Measurements from ENCODE around the gene ALDH4A1. TPM values are rescaled to one million over a fixed set of nuclear protein-coding genes. Genes with fewer than 3 reads are reported as not detected.

The ALDH4A1 gene
- total and polyA plus RNA-seq, 4 donors: 13.7 to 31.2 (median 23.5) TPM

- H3K4me1 ChIP-seq (ENCODE audit: control insufficient read depth, insufficient read depth, low read length): peaks cover 95% of the 10 kb centered on the region
- H3K27ac ChIP-seq (ENCODE audit: low read depth, low read length): peak overlapping the region; percentile 0
- no peaks in the 10 kb centered on the region for H3K9me3 ChIP-seq (ENCODE audit: control insufficient read depth, insufficient read depth, low read length)
- H3K4me3 ChIP-seq (ENCODE audit: low read depth, low read length): no peak overlapping the region
- WGBS (ENCODE audit: insufficient coverage): 62% methylated on average over 14 of the region's 15 CpGs
- H3K36me3 ChIP-seq (ENCODE audit: control insufficient read depth, insufficient read depth, low read length): peaks cover 7% of the 10 kb centered on the region
- DNase-seq (ENCODE audit: low read depth in 4 of 6, low spot score in 6 of 6): no peak
- no peaks in the 10 kb centered on the region for H3K27me3 ChIP-seq (ENCODE audit: control insufficient read depth, insufficient read depth, low read length)
Observed at GRCh38 chr1:18946550-18947381, 44.4 kb upstream of the ALDH4A1 start.

GRCh38 chr1:18945401-18945849, 43.1 kb upstream of the ALDH4A1 start:
- H3K36me3 ChIP-seq (ENCODE audit: control insufficient read depth, insufficient read depth, low read length): peaks cover 7% of the 10 kb centered on the region
- H3K4me3 ChIP-seq (ENCODE audit: low read depth, low read length): no peak overlapping the region
- no peaks in the 10 kb centered on the region for H3K27me3 ChIP-seq (ENCODE audit: control insufficient read depth, insufficient read depth, low read length)
- H3K9me3 ChIP-seq (ENCODE audit: control insufficient read depth, insufficient read depth, low read length): no peaks in the 10 kb centered on the region
- DNase-seq (ENCODE audit: low read depth in 4 of 6, low spot score in 6 of 6): peak in 5 of 6 donors; percentile 67 to 94 (median 79)
- peaks cover 95% of the 10 kb centered on the region for H3K4me1 ChIP-seq (ENCODE audit: control insufficient read depth, insufficient read depth, low read length)
- H3K27ac ChIP-seq (ENCODE audit: low read depth, low read length): peak overlapping the region; percentile 82
- WGBS (ENCODE audit: insufficient coverage): 27% methylated on average over 14 of the region's 14 CpGs

- Histone ChIP-seq H3K4me1 (ENCODE audit: control insufficient read depth, insufficient read depth, low read length) (peaks cover 95% of the 10 kb centered on the region), H3K27ac (ENCODE audit: low read depth, low read length) (peak overlapping the region; percentile 82), H3K27me3 (ENCODE audit: control insufficient read depth, insufficient read depth, low read length) (no peaks in the 10 kb centered on the region), H3K9me3 (ENCODE audit: control insufficient read depth, insufficient read depth, low read length) (no peaks in the 10 kb centered on the region), H3K4me3 (ENCODE audit: low read depth, low read length) (no peak overlapping the region), H3K36me3 (ENCODE audit: control insufficient read depth, insufficient read depth, low read length) (peaks cover 7% of the 10 kb centered on the region)
- DNase-seq (ENCODE audit: low read depth in 4 of 6, low spot score in 6 of 6): no peak
- 76% methylated on average over 2 of the region's 2 CpGs for WGBS (ENCODE audit: insufficient coverage)
Observed at GRCh38 chr1:18944810-18945209, 42.5 kb upstream of the ALDH4A1 start.

- DNase-seq (ENCODE audit: low read depth in 4 of 6, low spot score in 6 of 6): no peak
- WGBS (ENCODE audit: insufficient coverage): 96% methylated on average over 3 of the region's 9 CpGs
- H3K27me3 ChIP-seq (ENCODE audit: control insufficient read depth, insufficient read depth, low read length): no peaks in the 10 kb centered on the region
- no peaks in the 10 kb centered on the region for H3K9me3 ChIP-seq (ENCODE audit: control insufficient read depth, insufficient read depth, low read length)
- H3K4me3 ChIP-seq (ENCODE audit: low read depth, low read length): no peak overlapping the region
- H3K36me3 ChIP-seq (ENCODE audit: control insufficient read depth, insufficient read depth, low read length): peaks cover 7% of the 10 kb centered on the region
- H3K4me1 ChIP-seq (ENCODE audit: control insufficient read depth, insufficient read depth, low read length): peaks cover 95% of the 10 kb centered on the region
- H3K27ac ChIP-seq (ENCODE audit: low read depth, low read length): peak overlapping the region; percentile 82
Observed at GRCh38 chr1:18943914-18944572, 41.7 kb upstream of the ALDH4A1 start.

- Histone ChIP-seq H3K27me3 (ENCODE audit: control insufficient read depth, insufficient read depth, low read length) (no peaks in the 10 kb centered on the region), H3K9me3 (ENCODE audit: control insufficient read depth, insufficient read depth, low read length) (no peaks in the 10 kb centered on the region), H3K27ac (ENCODE audit: low read depth, low read length) (no peak overlapping the region), H3K4me3 (ENCODE audit: low read depth, low read length) (no peak overlapping the region), H3K36me3 (ENCODE audit: control insufficient read depth, insufficient read depth, low read length) (peaks cover 10% of the 10 kb centered on the region), H3K4me1 (ENCODE audit: control insufficient read depth, insufficient read depth, low read length) (peaks cover 95% of the 10 kb centered on the region)
- WGBS (ENCODE audit: insufficient coverage): no CpG with 5 or more reads among the region's 4 CpGs
- DNase-seq (ENCODE audit: low read depth in 4 of 6, low spot score in 6 of 6): no peak
Observed at GRCh38 chr1:18943162-18943561, 40.8 kb upstream of the ALDH4A1 start.

- H3K4me3 ChIP-seq (ENCODE audit: low read depth, low read length): no peak overlapping the region
- H3K4me1 ChIP-seq (ENCODE audit: control insufficient read depth, insufficient read depth, low read length): peaks cover 96% of the 10 kb centered on the region
- WGBS (ENCODE audit: insufficient coverage): 63% methylated on average over 4 of the region's 4 CpGs
- H3K9me3 ChIP-seq (ENCODE audit: control insufficient read depth, insufficient read depth, low read length): no peaks in the 10 kb centered on the region
- H3K27me3 ChIP-seq (ENCODE audit: control insufficient read depth, insufficient read depth, low read length): no peaks in the 10 kb centered on the region
- H3K36me3 ChIP-seq (ENCODE audit: control insufficient read depth, insufficient read depth, low read length): peaks cover 10% of the 10 kb centered on the region
- peak overlapping the region; percentile 49 for H3K27ac ChIP-seq (ENCODE audit: low read depth, low read length)
- DNase-seq (ENCODE audit: low read depth in 4 of 6, low spot score in 6 of 6): no peak
Observed at GRCh38 chr1:18942340-18942739, 40.0 kb upstream of the ALDH4A1 start.

- Histone ChIP-seq H3K27me3 (ENCODE audit: control insufficient read depth, insufficient read depth, low read length) (no peaks in the 10 kb centered on the region), H3K4me1 (ENCODE audit: control insufficient read depth, insufficient read depth, low read length) (peaks cover 95% of the 10 kb centered on the region), H3K27ac (ENCODE audit: low read depth, low read length) (peak overlapping the region; percentile 49), H3K36me3 (ENCODE audit: control insufficient read depth, insufficient read depth, low read length) (peaks cover 10% of the 10 kb centered on the region), H3K4me3 (ENCODE audit: low read depth, low read length) (no peak overlapping the region), H3K9me3 (ENCODE audit: control insufficient read depth, insufficient read depth, low read length) (no peaks in the 10 kb centered on the region)
- 28% methylated on average over 18 of the region's 18 CpGs for WGBS (ENCODE audit: insufficient coverage)
- peak in 5 of 6 donors; percentile 59 to 90 (median 71) for DNase-seq (ENCODE audit: low read depth in 4 of 6, low spot score in 6 of 6)
Observed at GRCh38 chr1:18941221-18942141, 39.1 kb upstream of the ALDH4A1 start.

GRCh38 chr1:18940303-18941020, 38.1 kb upstream of the ALDH4A1 start:
- Histone ChIP-seq H3K27ac (ENCODE audit: low read depth, low read length) (peak overlapping the region; percentile 49), H3K4me1 (ENCODE audit: control insufficient read depth, insufficient read depth, low read length) (peaks cover 98% of the 10 kb centered on the region), H3K9me3 (ENCODE audit: control insufficient read depth, insufficient read depth, low read length) (no peaks in the 10 kb centered on the region), H3K4me3 (ENCODE audit: low read depth, low read length) (no peak overlapping the region), H3K36me3 (ENCODE audit: control insufficient read depth, insufficient read depth, low read length) (peaks cover 10% of the 10 kb centered on the region), H3K27me3 (ENCODE audit: control insufficient read depth, insufficient read depth, low read length) (no peaks in the 10 kb centered on the region)
- DNase-seq (ENCODE audit: low read depth in 4 of 6, low spot score in 6 of 6): no peak
- 86% methylated on average over 12 of the region's 13 CpGs for WGBS (ENCODE audit: insufficient coverage)
